WTC11 (cell line): Measurements from ENCODE around the gene EEF2K. TPM values are rescaled to one million over a fixed set of nuclear protein-coding genes. Genes with fewer than 3 reads are reported as not detected.

Experiments
- ATAC-seq: fragments of 200-7000 bp; cut with Tn5 transposase; 2 replicates; pipeline ENCODE4 v1.10.0; 2021; ENCODE audit warnings: mild to moderate bottlenecking, moderate library complexity
- CTCF ChIA-PET: fragments of 300-600 bp; sonication (Branson Sonifier 250); formaldehyde crosslinking; loops from one replicate; lab custom pipeline; 2021; ENCODE audit warnings: antibody characterized with exemption; lab: Charles Lee
- POLR2A ChIA-PET: fragments of 350-600 bp; sonication (Branson Sonifier 250); formaldehyde crosslinking; loops from one replicate; lab custom pipeline; 2021; ENCODE audit warnings: antibody characterized with exemption; lab: Charles Lee
- DNase-seq: peaks from one replicate; pipeline ENCODE4 v3.0.0; 2021; ENCODE audit warnings: low spot score
- H3K27ac Mint-ChIP-seq: 2 replicates; pipeline ENCODE4 v1.8.0; 2021; ENCODE audit warnings: mixed read lengths
- H3K27me3 Mint-ChIP-seq: 2 replicates; pipeline ENCODE4 v1.8.0; 2021; ENCODE audit warnings: low read depth, mild to moderate bottlenecking, moderate library complexity, mixed read lengths
- H3K36me3 Mint-ChIP-seq: 2 replicates; pipeline ENCODE4 v1.8.0; 2021; ENCODE audit warnings: mixed read lengths
- H3K4me1 Mint-ChIP-seq: 2 replicates; pipeline ENCODE4 v1.8.0; 2022; ENCODE audit warnings: mixed read lengths
- H3K4me3 Mint-ChIP-seq: 2 replicates; pipeline ENCODE4 v1.8.0; 2021; ENCODE audit warnings: mild to moderate bottlenecking, moderate library complexity, mixed read lengths
- H3K9me3 Mint-ChIP-seq: 2 replicates; pipeline ENCODE4 v1.8.0; 2021; ENCODE audit warnings: mixed read lengths
- ATF3 ChIP-seq: sonication (generic); formaldehyde crosslinking; conservative IDR thresholded peaks from 2 replicates; pipeline ENCODE4 v1.8.1; 2022; ENCODE audit warnings: mild to moderate bottlenecking, missing genetic modification reagents
- CREM ChIP-seq: sonication (generic); formaldehyde crosslinking; IDR thresholded peaks from 2 replicates; pipeline ENCODE4 v1.8.1; 2022; ENCODE audit warnings: mild to moderate bottlenecking, missing genetic modification reagents, moderate library complexity
- E2F4 ChIP-seq: sonication (generic); formaldehyde crosslinking; IDR thresholded peaks from 2 replicates; pipeline ENCODE4 v1.8.1; 2022; ENCODE audit warnings: low read depth, mild to moderate bottlenecking, moderate library complexity, missing genetic modification reagents, borderline replicate concordance
- MAX ChIP-seq: sonication (generic); formaldehyde crosslinking; IDR thresholded peaks from 2 replicates; pipeline ENCODE4 v1.8.0; 2022; ENCODE audit warnings: mild to moderate bottlenecking, missing genetic modification reagents
- MXD4 ChIP-seq: fragments of 250-450 bp; sonication (Bioruptor Pico); IDR thresholded peaks from 2 replicates; pipeline ENCODE4 v1.8.0; 2021; ENCODE audit warnings: mild to moderate bottlenecking, moderate library complexity, borderline replicate concordance
- MYBL2 ChIP-seq: sonication (generic); formaldehyde crosslinking; IDR thresholded peaks from 2 replicates; pipeline ENCODE4 v1.8.1; 2023; ENCODE audit warnings: mild to moderate bottlenecking, moderate library complexity, missing genetic modification reagents
- NFYB ChIP-seq: sonication (generic); formaldehyde crosslinking; conservative IDR thresholded peaks from 2 replicates; pipeline ENCODE4 v1.8.0; 2022; ENCODE audit warnings: low read depth, missing genetic modification reagents
- SMAD3 ChIP-seq: sonication (generic); formaldehyde crosslinking; IDR thresholded peaks from 2 replicates; pipeline ENCODE4 v1.8.0; 2022; ENCODE audit warnings: missing genetic modification reagents, mild to moderate bottlenecking, borderline replicate concordance
- STAT6 ChIP-seq: sonication (generic); formaldehyde crosslinking; conservative IDR thresholded peaks from 2 replicates; pipeline ENCODE4 v1.8.1; 2023; ENCODE audit warnings: mild to moderate bottlenecking, low read depth, missing genetic modification reagents, moderate library complexity
- TEAD1 ChIP-seq: sonication (generic); formaldehyde crosslinking; IDR thresholded peaks from 2 replicates; pipeline ENCODE4 v1.8.0; 2022; ENCODE audit warnings: mild to moderate bottlenecking, missing genetic modification reagents
- ZNF121 ChIP-seq: sonication (generic); formaldehyde crosslinking; IDR thresholded peaks from 2 replicates; pipeline ENCODE4 v1.8.0; 2023; ENCODE audit warnings: missing genetic modification reagents
- ZNF138 ChIP-seq: sonication (generic); formaldehyde crosslinking; conservative IDR thresholded peaks from 2 replicates; pipeline ENCODE4 v1.8.1; 2022; ENCODE audit warnings: mild to moderate bottlenecking, moderate library complexity, missing genetic modification reagents
- ZNF219 ChIP-seq: sonication (generic); formaldehyde crosslinking; IDR thresholded peaks from 2 replicates; pipeline ENCODE4 v1.8.0; 2023; ENCODE audit warnings: missing genetic modification reagents, mild to moderate bottlenecking, borderline replicate concordance
- total RNA-seq: library from RNA; stranded (reverse); gene quantifications from 3 replicates; pipeline ENCODE4 v1.2.3, GENCODE V29; 2021

EEF2K gene
- total RNA-seq, 1 experiment from 2014 or later, result 26.7 TPM

DNA sequence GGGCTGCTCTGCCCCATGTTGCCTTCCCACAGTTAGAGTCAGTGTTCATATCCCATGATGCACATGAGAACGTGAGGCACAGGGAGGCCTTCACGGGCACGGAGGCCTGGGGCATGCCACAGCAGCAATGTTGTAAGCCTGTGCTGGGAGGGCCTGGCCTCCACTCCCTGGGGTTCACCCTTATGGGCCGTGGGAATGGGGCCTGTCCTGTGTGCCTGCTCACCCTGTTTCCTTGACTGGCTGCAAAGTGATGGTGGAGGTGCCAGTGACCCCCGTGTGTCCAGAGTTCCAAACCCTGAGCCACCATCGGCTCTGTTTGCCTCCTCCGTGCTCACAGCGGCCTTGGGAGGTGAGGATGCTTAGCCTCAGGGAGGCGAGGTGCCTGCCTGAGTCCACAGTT, 100.7 kb downstream of the EEF2K start:
- no peaks in the 10 kb centered on the region for H3K27me3 Mint-ChIP-seq
- no peaks in the 10 kb centered on the region for H3K4me1 Mint-ChIP-seq
- no peak for ATAC-seq
- no peak for TF ChIP-seq CREM (CRISPR knock-in tag)
- TF ChIP-seq E2F4 (CRISPR knock-in tag), result no peak
- TF ChIP-seq ZNF219 (CRISPR knock-in tag), result no peak
- no peak for TF ChIP-seq MYBL2 (CRISPR knock-in tag)
- TF ChIP-seq, all 79 proteins: peak for 0
- CTCF ChIA-PET, result no interaction called here
- Mint-ChIP-seq H3K9me3 (no peaks in the 10 kb centered on the region), H3K27ac (no peak overlapping the region), H3K36me3 (peaks cover 46% of the 10 kb centered on the region), H3K4me3 (no peak overlapping the region)
- DNase-seq, result no peak
- POLR2A ChIA-PET, result no interaction called here

GRCh38 chr16:22307838-22308237, 101.8 kb downstream of the EEF2K start:
- Mint-ChIP-seq H3K27me3 (no peaks in the 10 kb centered on the region), H3K4me3 (no peak overlapping the region), H3K36me3 (peaks cover 51% of the 10 kb centered on the region), H3K4me1 (no peaks in the 10 kb centered on the region), H3K27ac (no peak overlapping the region), H3K9me3 (no peaks in the 10 kb centered on the region)
- DNase-seq (no peak), ATAC-seq (no peak)
- TF ChIP-seq MAX (no peak), SMAD3 (CRISPR knock-in tag) (no peak)
- CTCF ChIA-PET, result no interaction called here
- POLR2A ChIA-PET, result no interaction called here

GRCh38 chr16:22308824-22309520, 102.9 kb downstream of the EEF2K start:
- Mint-ChIP-seq H3K9me3 (no peaks in the 10 kb centered on the region), H3K4me1 (no peaks in the 10 kb centered on the region), H3K36me3 (peaks cover 53% of the 10 kb centered on the region), H3K27ac (no peak overlapping the region), H3K4me3 (no peak overlapping the region), H3K27me3 (no peaks in the 10 kb centered on the region)
- ATAC-seq (no peak), DNase-seq (no peak)
- TF ChIP-seq E2F4 (CRISPR knock-in tag), result no peak
- no peak for TF ChIP-seq SMAD3 (CRISPR knock-in tag)
- TF ChIP-seq TEAD1 (CRISPR knock-in tag), result no peak
- TF ChIP-seq MXD4 (CRISPR knock-in tag), result no peak
- no peak for TF ChIP-seq NFYB (CRISPR knock-in tag)
- TF ChIP-seq ZNF138, result no peak
- no peak for TF ChIP-seq ATF3
- ChIA-PET POLR2A (no interaction called here), CTCF (interaction anchor here (1.2 kb wide), 1 partner anchor 9 kb away, joined by 7 read pairs; no protein-coding TSS in a partner anchor)

GRCh38 chr16:22311520-22311919, 105.4 kb downstream of the EEF2K start:
- Mint-ChIP-seq H3K36me3 (peaks cover 56% of the 10 kb centered on the region), H3K27me3 (no peaks in the 10 kb centered on the region), H3K4me3 (no peak overlapping the region), H3K4me1 (no peaks in the 10 kb centered on the region), H3K27ac (no peak overlapping the region), H3K9me3 (no peaks in the 10 kb centered on the region)
- TF ChIP-seq ZNF121 (CRISPR knock-in tag), result 0 out of 2 replicates have a peak, but pooled peaks have one; percentile 39
- TF ChIP-seq STAT6 (CRISPR knock-in tag), result no peak
- ATAC-seq (no peak), DNase-seq (no peak)
- POLR2A ChIA-PET, result no interaction called here
- CTCF ChIA-PET, result interaction anchor here (1.0 kb wide), 2 partner anchors 8 to 11 kb away, joined by 3 to 4 read pairs; no protein-coding TSS in a partner anchor
